Raji (cell line): ENCODE data around the gene DNAL4.

Experiments
- POLR2A ChIP-seq: IDR thresholded peaks from 2 replicates; pipeline ENCODE4 v1.6.1; 2011; ENCODE audit warnings: low read depth, low read length, control low read depth; ENCODE audit not compliant: insufficient read depth

Gene DNAL4

GRCh38 chr22:38799265-38800002, 5.5 kb upstream of the DNAL4 start:
- TF ChIP-seq POLR2A: no peak

- no peak for TF ChIP-seq POLR2A
Measured at GRCh38 chr22:38798496-38798895, 4.6 kb upstream of the DNAL4 start.

GRCh38 chr22:38796262-38796957, 2.5 kb upstream of the DNAL4 start:
- TF ChIP-seq POLR2A: no peak

GRCh38 chr22:38795569-38795968, 1.6 kb upstream of the DNAL4 start:
- no peak for TF ChIP-seq POLR2A

- TF ChIP-seq POLR2A: no peak
Measured at GRCh38 chr22:38793317-38793716, 626 bp downstream of the DNAL4 start.

- TF ChIP-seq POLR2A: no peak
Measured at GRCh38 chr22:38792833-38793232, 1.1 kb downstream of the DNAL4 start.

- no peak for TF ChIP-seq POLR2A
Measured at GRCh38 chr22:38789606-38790005, 4.3 kb downstream of the DNAL4 start.

GRCh38 chr22:38788846-38789245, 5.1 kb downstream of the DNAL4 start:
- no peak for TF ChIP-seq POLR2A

- no peak for TF ChIP-seq POLR2A
Measured at GRCh38 chr22:38788021-38788816, 5.7 kb downstream of the DNAL4 start.

- no peak for TF ChIP-seq POLR2A
Measured at GRCh38 chr22:38786631-38787030, 7.3 kb downstream of the DNAL4 start.

- TF ChIP-seq POLR2A: no peak
Measured at GRCh38 chr22:38784856-38785255, 9.1 kb downstream of the DNAL4 start.

- no peak for TF ChIP-seq POLR2A
Measured at GRCh38 chr22:38784035-38784434, 9.9 kb downstream of the DNAL4 start.

- no peak for TF ChIP-seq POLR2A
Measured at GRCh38 chr22:38783095-38783615, 10.8 kb downstream of the DNAL4 start.

GRCh38 chr22:38782402-38783094, 11.4 kb downstream of the DNAL4 start:
- TF ChIP-seq POLR2A: no peak

GRCh38 chr22:38781033-38781432, 12.9 kb downstream of the DNAL4 start:
- no peak for TF ChIP-seq POLR2A
